Measurements from ENCODE around the gene CC2D1A.

DNA sequence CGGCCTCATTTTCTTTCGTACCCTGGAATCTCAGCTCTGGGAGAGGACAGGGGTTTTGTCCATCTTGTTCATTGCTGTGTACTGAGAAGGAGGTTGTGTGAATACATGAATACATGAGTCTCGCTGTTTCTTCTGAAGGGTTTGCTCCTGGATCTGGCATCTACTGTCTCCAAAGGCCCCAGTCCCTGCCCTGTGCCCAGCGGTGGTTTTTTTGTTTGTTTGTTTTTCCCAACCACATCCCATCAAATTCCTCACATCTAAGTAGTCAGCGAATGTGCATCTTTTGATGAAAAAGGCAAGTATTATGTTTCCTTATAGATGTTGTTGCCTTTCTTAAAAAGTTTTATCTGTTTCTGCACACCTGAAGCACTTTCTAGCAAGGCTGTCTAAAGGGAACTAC lies 58.8 kb downstream of the CC2D1A start:
- no peak for TF ChIP-seq TAF1 (IDR thresholded peaks at IDR 0.05; ENCODE audit: low read depth, low read length)
- TF ChIP-seq POLR2A (IDR thresholded peaks at IDR 0.05; ENCODE audit: low read depth, low read length) = no peak
